Measurements from ENCODE around the gene YPEL1. TPM values are rescaled to one million over a fixed set of nuclear protein-coding genes. Genes with fewer than 3 reads are reported as not detected.
A peak's percentile ranks its signal among the peaks of the same experiment; 100 is the strongest.

The YPEL1 gene
- total RNA-seq, 1 donor from 2014 or later = 32.2 TPM

- Histone ChIP-seq H2AFZ (replicated peaks) (no peak overlapping the region), H3K9ac (no peak overlapping the region), H3K27ac (no peak overlapping the region), H3F3A (ENCODE audit: low read depth) (peaks cover 8% of the 10 kb centered on the region), H3K4me3 (no peak overlapping the region), H3K36me3 (no peaks in the 10 kb centered on the region), H3K27me3 (no peaks in the 10 kb centered on the region), H4K20me1 (ENCODE audit: low read depth) (peaks cover 8% of the 10 kb centered on the region), H3K9me3 (ENCODE audit: low read depth) (no peaks in the 10 kb centered on the region), H3K79me2 (ENCODE audit: low read depth) (no peaks in the 10 kb centered on the region), H3K4me1 (no peaks in the 10 kb centered on the region), H3K4me2 (no peak overlapping the region)
- no peak overlapping the region for H3K4me3 Mint-ChIP-seq
- H3K4me1 Mint-ChIP-seq = peaks cover 12% of the 10 kb centered on the region
- H3K36me3 Mint-ChIP-seq = peaks cover 31% of the 10 kb centered on the region
- H3K9me3 Mint-ChIP-seq = no peaks in the 10 kb centered on the region
- DNase-seq (ENCODE audit: low spot score) = no peak
- no peak for TF ChIP-seq CTCF (IDR thresholded peaks at IDR 0.05)
- H3K27me3 Mint-ChIP-seq (ENCODE audit: insufficient read depth, low read depth) = peaks cover 14% of the 10 kb centered on the region
- no peak overlapping the region for H3K27ac Mint-ChIP-seq
These were observed 34.1 kb downstream of the YPEL1 start for GRCh38 chr22:21701384-21701971.

- no peaks in the 10 kb centered on the region for H3K9me3 ChIP-seq (ENCODE audit: low read depth)
- no peak overlapping the region for H3K9ac ChIP-seq
- no peaks in the 10 kb centered on the region for H3K9me3 Mint-ChIP-seq
- peaks cover 8% of the 10 kb centered on the region for H3F3A ChIP-seq (ENCODE audit: low read depth)
- H3K27ac ChIP-seq = no peak overlapping the region
- DNase-seq (ENCODE audit: low spot score) = no peak
- H3K4me1 Mint-ChIP-seq = peaks cover 12% of the 10 kb centered on the region
- no peak overlapping the region for H3K4me2 ChIP-seq
- no peak overlapping the region for H3K27ac Mint-ChIP-seq
- no peaks in the 10 kb centered on the region for H3K36me3 ChIP-seq
- peaks cover 14% of the 10 kb centered on the region for H3K27me3 Mint-ChIP-seq (ENCODE audit: insufficient read depth, low read depth)
- no peak overlapping the region for H3K4me3 Mint-ChIP-seq
- H3K79me2 ChIP-seq (ENCODE audit: low read depth) = no peaks in the 10 kb centered on the region
- H3K4me1 ChIP-seq = no peaks in the 10 kb centered on the region
- TF ChIP-seq EZH2 (IDR thresholded peaks at IDR 0.05) (no peak), CTCF (IDR thresholded peaks at IDR 0.05) (no peak), EZH2phosphoT487 (IDR thresholded peaks at IDR 0.05) (no peak)
- peaks cover 8% of the 10 kb centered on the region for H4K20me1 ChIP-seq (ENCODE audit: low read depth)
- H3K36me3 Mint-ChIP-seq = peaks cover 33% of the 10 kb centered on the region
- no peak overlapping the region for H2AFZ ChIP-seq (replicated peaks)
- no peaks in the 10 kb centered on the region for H3K27me3 ChIP-seq
- no peak overlapping the region for H3K4me3 ChIP-seq
These were observed 34.8 kb downstream of the YPEL1 start for GRCh38 chr22:21700822-21701221.

GRCh38 chr22:21699643-21700042 is 36.0 kb downstream of the YPEL1 start:
- Histone ChIP-seq H3K79me2 (ENCODE audit: low read depth) (no peaks in the 10 kb centered on the region), H3F3A (ENCODE audit: low read depth) (peaks cover 8% of the 10 kb centered on the region), H2AFZ (replicated peaks) (no peak overlapping the region), H3K4me3 (no peak overlapping the region), H3K4me2 (no peak overlapping the region), H3K36me3 (no peaks in the 10 kb centered on the region), H3K27me3 (no peaks in the 10 kb centered on the region), H3K9ac (no peak overlapping the region), H4K20me1 (ENCODE audit: low read depth) (peaks cover 8% of the 10 kb centered on the region), H3K9me3 (ENCODE audit: low read depth) (no peaks in the 10 kb centered on the region), H3K4me1 (no peaks in the 10 kb centered on the region), H3K27ac (no peak overlapping the region)
- no peak for TF ChIP-seq EZH2phosphoT487 (IDR thresholded peaks at IDR 0.05)
- no peak for TF ChIP-seq CTCF (IDR thresholded peaks at IDR 0.05)
- TF ChIP-seq EZH2 (IDR thresholded peaks at IDR 0.05) = no peak
- Mint-ChIP-seq H3K4me1 (peaks cover 12% of the 10 kb centered on the region), H3K4me3 (no peak overlapping the region), H3K27ac (peak overlapping the region; percentile 47), H3K9me3 (no peaks in the 10 kb centered on the region), H3K36me3 (peaks cover 34% of the 10 kb centered on the region), H3K27me3 (ENCODE audit: insufficient read depth, low read depth) (peaks cover 14% of the 10 kb centered on the region)
- no peak for DNase-seq (ENCODE audit: low spot score)

Data from neural progenitor cell (in vitro differentiated cells).